A549 (cell line): ENCODE results near the gene TSHZ2.

Experiments used
- JUN ChIP-seq, 2 experiments: fragments of >200 bp; sonication (Bioruptor Twin); formaldehyde crosslinking; IDR thresholded peaks; 2 replicates in 1 of 2; 3 replicates in 1 of 2; pipeline ENCODE4 v1.6.1; 2016 to 2017
- POLR2A ChIP-seq: IDR thresholded peaks from 2 replicates; pipeline ENCODE4 v1.6.1; 2012; ENCODE audit warnings: mild to moderate bottlenecking, low read length
- ZC3H11A ChIP-seq: fragments of 450-650 bp; IDR thresholded peaks from 2 replicates; pipeline ENCODE4 v1.6.1; 2014; ENCODE audit warnings: antibody characterized with exemption, mild to moderate bottlenecking
- TF ChIP-seq, protein P1 (sequence below): fragments of >200 bp; sonication (Bioruptor Twin); formaldehyde crosslinking; IDR thresholded peaks from 3 replicates; pipeline ENCODE4 v1.5.1; 2016

DNA sequence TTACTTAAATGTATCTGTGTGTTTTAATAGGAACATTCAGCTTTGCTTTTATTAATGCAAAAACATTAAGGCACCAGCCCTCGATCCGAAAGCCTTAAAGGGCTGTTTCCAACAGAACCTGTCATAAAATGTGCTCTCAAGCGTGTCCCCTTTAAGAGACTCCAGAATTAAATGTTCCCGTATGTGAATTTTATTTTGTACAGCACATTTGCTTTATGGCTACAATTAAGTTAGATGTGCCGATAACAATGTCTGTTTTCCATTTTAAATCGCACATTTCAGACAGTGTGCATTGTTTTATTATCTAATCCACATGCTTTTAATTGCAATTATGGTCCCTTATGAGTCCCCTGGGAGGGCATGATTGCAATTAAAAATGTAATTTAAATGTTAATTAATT, 198.9 kb downstream of the TSHZ2 start:
- TF ChIP-seq, protein P1, sequence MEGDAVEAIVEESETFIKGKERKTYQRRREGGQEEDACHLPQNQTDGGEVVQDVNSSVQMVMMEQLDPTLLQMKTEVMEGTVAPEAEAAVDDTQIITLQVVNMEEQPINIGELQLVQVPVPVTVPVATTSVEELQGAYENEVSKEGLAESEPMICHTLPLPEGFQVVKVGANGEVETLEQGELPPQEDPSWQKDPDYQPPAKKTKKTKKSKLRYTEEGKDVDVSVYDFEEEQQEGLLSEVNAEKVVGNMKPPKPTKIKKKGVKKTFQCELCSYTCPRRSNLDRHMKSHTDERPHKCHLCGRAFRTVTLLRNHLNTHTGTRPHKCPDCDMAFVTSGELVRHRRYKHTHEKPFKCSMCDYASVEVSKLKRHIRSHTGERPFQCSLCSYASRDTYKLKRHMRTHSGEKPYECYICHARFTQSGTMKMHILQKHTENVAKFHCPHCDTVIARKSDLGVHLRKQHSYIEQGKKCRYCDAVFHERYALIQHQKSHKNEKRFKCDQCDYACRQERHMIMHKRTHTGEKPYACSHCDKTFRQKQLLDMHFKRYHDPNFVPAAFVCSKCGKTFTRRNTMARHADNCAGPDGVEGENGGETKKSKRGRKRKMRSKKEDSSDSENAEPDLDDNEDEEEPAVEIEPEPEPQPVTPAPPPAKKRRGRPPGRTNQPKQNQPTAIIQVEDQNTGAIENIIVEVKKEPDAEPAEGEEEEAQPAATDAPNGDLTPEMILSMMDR, result no peak
- TF ChIP-seq JUN (IDR thresholded peaks at IDR 0.05) (no peak), ZC3H11A (no peak), POLR2A (no peak)
